HepG2 (cell line): ENCODE results near the gene HAP1. TPM values are rescaled to one million over a fixed set of nuclear protein-coding genes. Genes with fewer than 3 reads are reported as not detected.

Source experiments
- AGO2 ChIP-seq: fragments of 200-400 bp; formaldehyde crosslinking; optimal IDR thresholded peaks from 2 replicates; pipeline ENCODE3; 2017; ENCODE audit warnings: mild to moderate bottlenecking, low read depth, low read length, moderate library complexity
- BRCA1 ChIP-seq: sonication (generic); formaldehyde crosslinking; IDR thresholded peaks from 2 replicates; pipeline ENCODE4 v1.4.0; 2020; ENCODE audit warnings: missing genetic modification reagents
- MEIS2 ChIP-seq: sonication (generic); formaldehyde crosslinking; IDR thresholded peaks from 2 replicates; pipeline ENCODE4 v1.9.0; 2021; ENCODE audit warnings: mild to moderate bottlenecking, missing genetic modification reagents
- MTF2 ChIP-seq: sonication (generic); formaldehyde crosslinking; IDR thresholded peaks from 2 replicates; pipeline ENCODE4 v1.5.0; 2020; ENCODE audit warnings: missing genetic modification reagents, borderline replicate concordance
- NKX3-1 ChIP-seq: sonication (generic); formaldehyde crosslinking; IDR thresholded peaks from 2 replicates; pipeline ENCODE4 v1.5.0; 2020; ENCODE audit warnings: missing genetic modification reagents
- RFXAP ChIP-seq: sonication (generic); formaldehyde crosslinking; IDR thresholded peaks from 2 replicates; pipeline ENCODE4 v1.4.0; 2020; ENCODE audit warnings: missing genetic modification reagents, borderline replicate concordance
- SIN3A ChIP-seq: IDR thresholded peaks from 2 replicates; pipeline ENCODE4 v1.6.1; 2011; ENCODE audit warnings: low read depth, mild to moderate bottlenecking, control low read depth, low read length, borderline replicate concordance
- SRF ChIP-seq: IDR thresholded peaks from 2 replicates; pipeline ENCODE4 v1.6.1; 2011; ENCODE audit warnings: mild to moderate bottlenecking, low read depth, low read length, moderate library complexity
- TSC22D2 ChIP-seq: sonication (generic); formaldehyde crosslinking; IDR thresholded peaks from 2 replicates; pipeline ENCODE4 v1.5.1; 2020; ENCODE audit warnings: missing genetic modification reagents, mild to moderate bottlenecking, borderline replicate concordance
- ZNF331 ChIP-seq: sonication (generic); formaldehyde crosslinking; IDR thresholded peaks from 2 replicates; pipeline ENCODE4 v1.4.0; 2020; ENCODE audit warnings: missing genetic modification reagents
- ZNF335 ChIP-seq: sonication (generic); formaldehyde crosslinking; IDR thresholded peaks from 2 replicates; pipeline ENCODE4 v1.4.0; 2020; ENCODE audit warnings: missing genetic modification reagents
- ZNF343 ChIP-seq: sonication (generic); formaldehyde crosslinking; IDR thresholded peaks from 2 replicates; pipeline ENCODE4 v1.4.0; 2020; ENCODE audit warnings: mild to moderate bottlenecking, missing genetic modification reagents
- ZNF382 ChIP-seq: sonication (generic); formaldehyde crosslinking; IDR thresholded peaks from 2 replicates; pipeline ENCODE4 v1.5.0; 2020; ENCODE audit warnings: missing genetic modification reagents, mild to moderate bottlenecking, borderline replicate concordance
- ZNF510 ChIP-seq: sonication (generic); formaldehyde crosslinking; IDR thresholded peaks from 2 replicates; pipeline ENCODE4 v1.4.0; 2020; ENCODE audit warnings: low read depth, mild to moderate bottlenecking, missing genetic modification reagents
- ZNF543 ChIP-seq: sonication (generic); formaldehyde crosslinking; IDR thresholded peaks from 2 replicates; pipeline ENCODE4 v1.4.0; 2020; ENCODE audit warnings: mild to moderate bottlenecking, missing genetic modification reagents
- ZNF792 ChIP-seq: IDR thresholded peaks from 2 replicates; pipeline ENCODE4 v1.6.1; 2016
- polyA plus RNA-seq, 8 experiments: library from polyadenylated mRNA; depleted of rRNA in 3 of 8; stranded (reverse) in 7 of 8; unstranded in 1 of 8; fragments of >200 nt; fragmentation: Illumina TruSeq in 4 of 8; extraction: Trizol in 4 of 8; gene quantifications; 2 replicates each; pipeline versions ENCODE4 v1.2.1 to v1.2.3, GENCODE V29; 2011 to 2016; ENCODE audit warnings: low read depth in 4 of 8, missing spikeins in 1 of 8, mixed read lengths in 1 of 8; ENCODE audit not compliant: insufficient read depth in 1 of 8
- total RNA-seq, 5 experiments: library from RNA; depleted of rRNA; stranded (reverse); fragments of >200 nt; fragmentation: Illumina TruSeq; extraction: Trizol; gene quantifications; 2 replicates each; pipeline ENCODE4 v1.2.3, GENCODE V29; 2016; ENCODE audit warnings: low read depth in 1 of 5
- TF ChIP-seq, protein P1 (sequence below): sonication (generic); formaldehyde crosslinking; IDR thresholded peaks from 2 replicates; pipeline ENCODE4 v1.4.0; 2020; ENCODE audit warnings: mild to moderate bottlenecking, low read depth, missing genetic modification reagents
- TF ChIP-seq, protein P2 (sequence below): IDR thresholded peaks from 2 replicates; pipeline ENCODE4 v1.6.1; 2018; ENCODE audit warnings: missing genetic modification reagents, mild to moderate bottlenecking, missing compliant biosample characterization
- TF ChIP-seq, protein P3 (sequence below): sonication (generic); formaldehyde crosslinking; IDR thresholded peaks from 2 replicates; pipeline ENCODE4 v1.4.0; 2020; ENCODE audit warnings: low read depth, mild to moderate bottlenecking, missing genetic modification reagents
- TF ChIP-seq, protein P4 (sequence below): IDR thresholded peaks from 2 replicates; pipeline ENCODE4 v1.6.1; 2016; ENCODE audit warnings: low read depth
- TF ChIP-seq, protein P5 (sequence below): sonication (generic); formaldehyde crosslinking; IDR thresholded peaks from 2 replicates; pipeline ENCODE4 v1.8.0; 2022; ENCODE audit warnings: mild to moderate bottlenecking, missing genetic modification reagents, borderline replicate concordance
- TF ChIP-seq, protein P6 (sequence below): sonication (generic); formaldehyde crosslinking; IDR thresholded peaks from 2 replicates; pipeline ENCODE4 v1.5.0; 2020; ENCODE audit warnings: mild to moderate bottlenecking, missing genetic modification reagents

The HAP1 gene
- total and polyA plus RNA-seq, 2 of the 13 experiments (the other 11 are each of a cell fraction or from before 2014, with no cell fraction given): 0.07 TPM

DNA sequence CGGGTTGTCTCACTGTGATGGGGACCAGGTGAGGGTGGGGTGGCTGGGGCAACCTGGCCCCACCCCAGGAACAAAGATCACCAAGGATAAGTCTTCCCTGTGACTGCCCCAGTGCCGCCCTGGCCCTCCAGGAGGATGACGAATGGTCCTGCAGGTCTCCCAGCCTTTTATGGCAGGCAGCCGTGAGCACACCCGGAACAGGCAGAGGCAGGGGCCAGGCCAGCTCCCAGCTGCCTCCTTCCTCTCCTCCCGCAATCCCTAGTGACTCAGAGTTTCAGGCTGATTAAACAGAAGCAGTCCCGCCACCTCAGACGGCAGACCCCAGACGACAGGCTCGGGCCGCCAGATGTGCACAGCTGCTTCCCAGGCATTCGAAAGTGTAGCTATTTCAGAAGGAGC, 38.7 kb upstream of the HAP1 start (continued):
- peak; percentile 93 for TF ChIP-seq SRF
- TF ChIP-seq, protein P1, sequence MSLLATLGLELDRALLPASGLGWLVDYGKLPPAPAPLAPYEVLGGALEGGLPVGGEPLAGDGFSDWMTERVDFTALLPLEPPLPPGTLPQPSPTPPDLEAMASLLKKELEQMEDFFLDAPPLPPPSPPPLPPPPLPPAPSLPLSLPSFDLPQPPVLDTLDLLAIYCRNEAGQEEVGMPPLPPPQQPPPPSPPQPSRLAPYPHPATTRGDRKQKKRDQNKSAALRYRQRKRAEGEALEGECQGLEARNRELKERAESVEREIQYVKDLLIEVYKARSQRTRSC (CRISPR knock-in tag): no peak
- TF ChIP-seq, protein P2, sequence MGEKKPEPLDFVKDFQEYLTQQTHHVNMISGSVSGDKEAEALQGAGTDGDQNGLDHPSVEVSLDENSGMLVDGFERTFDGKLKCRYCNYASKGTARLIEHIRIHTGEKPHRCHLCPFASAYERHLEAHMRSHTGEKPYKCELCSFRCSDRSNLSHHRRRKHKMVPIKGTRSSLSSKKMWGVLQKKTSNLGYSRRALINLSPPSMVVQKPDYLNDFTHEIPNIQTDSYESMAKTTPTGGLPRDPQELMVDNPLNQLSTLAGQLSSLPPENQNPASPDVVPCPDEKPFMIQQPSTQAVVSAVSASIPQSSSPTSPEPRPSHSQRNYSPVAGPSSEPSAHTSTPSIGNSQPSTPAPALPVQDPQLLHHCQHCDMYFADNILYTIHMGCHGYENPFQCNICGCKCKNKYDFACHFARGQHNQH: 0 out of 2 replicates have a peak, but pooled peaks have one; percentile 24
- TF ChIP-seq MTF2 (CRISPR knock-in tag): peak; percentile 57; the same call in 1 of the 2 replicates
- peak; percentile 67 for TF ChIP-seq AGO2
- TF ChIP-seq TSC22D2: no peak
- TF ChIP-seq ZNF382 (CRISPR knock-in tag): no peak
- TF ChIP-seq ZNF335 (CRISPR knock-in tag): 0 out of 2 replicates have a peak, but pooled peaks have one; percentile 18
- TF ChIP-seq, protein P3, sequence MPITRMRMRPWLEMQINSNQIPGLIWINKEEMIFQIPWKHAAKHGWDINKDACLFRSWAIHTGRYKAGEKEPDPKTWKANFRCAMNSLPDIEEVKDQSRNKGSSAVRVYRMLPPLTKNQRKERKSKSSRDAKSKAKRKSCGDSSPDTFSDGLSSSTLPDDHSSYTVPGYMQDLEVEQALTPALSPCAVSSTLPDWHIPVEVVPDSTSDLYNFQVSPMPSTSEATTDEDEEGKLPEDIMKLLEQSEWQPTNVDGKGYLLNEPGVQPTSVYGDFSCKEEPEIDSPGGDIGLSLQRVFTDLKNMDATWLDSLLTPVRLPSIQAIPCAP: 0 out of 2 replicates have a peak, but pooled peaks have one; percentile 64
- peak; percentile 62; the same call in 1 of the 2 replicates for TF ChIP-seq SIN3A
- no peak for TF ChIP-seq NKX3-1
- peak; percentile 22; the same call in 1 of the 2 replicates for TF ChIP-seq ZNF792
- TF ChIP-seq RFXAP (CRISPR knock-in tag): no peak
- TF ChIP-seq ZNF510 (CRISPR knock-in tag): peak; percentile 82; the same call in 1 of the 2 replicates
- TF ChIP-seq BRCA1 (CRISPR knock-in tag): no peak
- TF ChIP-seq, protein P4, sequence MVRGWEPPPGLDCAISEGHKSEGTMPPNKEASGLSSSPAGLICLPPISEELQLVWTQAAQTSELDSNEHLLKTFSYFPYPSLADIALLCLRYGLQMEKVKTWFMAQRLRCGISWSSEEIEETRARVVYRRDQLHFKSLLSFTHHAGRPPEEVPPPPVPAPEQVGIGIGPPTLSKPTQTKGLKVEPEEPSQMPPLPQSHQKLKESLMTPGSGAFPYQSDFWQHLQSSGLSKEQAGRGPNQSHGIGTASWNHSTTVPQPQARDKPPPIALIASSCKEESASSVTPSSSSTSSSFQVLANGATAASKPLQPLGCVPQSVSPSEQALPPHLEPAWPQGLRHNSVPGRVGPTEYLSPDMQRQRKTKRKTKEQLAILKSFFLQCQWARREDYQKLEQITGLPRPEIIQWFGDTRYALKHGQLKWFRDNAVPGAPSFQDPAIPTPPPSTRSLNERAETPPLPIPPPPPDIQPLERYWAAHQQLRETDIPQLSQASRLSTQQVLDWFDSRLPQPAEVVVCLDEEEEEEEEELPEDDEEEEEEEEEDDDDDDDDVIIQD (CRISPR knock-in tag): no peak
- 0 out of 2 replicates have a peak, but pooled peaks have one; percentile 41 for TF ChIP-seq MEIS2 (CRISPR knock-in tag)
- peak; percentile 55 for TF ChIP-seq ZNF343 (CRISPR knock-in tag)
- 0 out of 2 replicates have a peak, but pooled peaks have one; percentile 60 for TF ChIP-seq ZNF543 (CRISPR knock-in tag)
- TF ChIP-seq, protein P5, sequence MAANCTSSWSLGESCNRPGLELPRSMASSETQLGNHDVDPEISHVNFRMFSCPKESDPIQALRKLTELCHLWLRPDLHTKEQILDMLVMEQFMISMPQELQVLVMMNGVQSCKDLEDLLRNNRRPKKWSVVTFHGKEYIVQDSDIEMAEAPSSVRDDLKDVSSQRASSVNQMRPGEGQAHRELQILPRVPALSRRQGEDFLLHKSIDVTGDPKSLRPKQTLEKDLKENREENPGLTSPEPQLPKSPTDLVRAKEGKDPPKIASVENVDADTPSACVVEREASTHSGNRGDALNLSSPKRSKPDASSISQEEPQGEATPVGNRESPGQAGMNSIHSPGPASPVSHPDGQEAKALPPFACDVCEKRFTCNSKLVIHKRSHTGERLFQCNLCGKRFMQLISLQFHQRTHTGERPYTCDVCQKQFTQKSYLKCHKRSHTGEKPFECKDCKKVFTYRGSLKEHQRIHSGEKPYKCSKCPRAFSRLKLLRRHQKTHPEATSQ (CRISPR knock-in tag): 0 out of 2 replicates have a peak, but pooled peaks have one; percentile 64
- TF ChIP-seq, protein P6, sequence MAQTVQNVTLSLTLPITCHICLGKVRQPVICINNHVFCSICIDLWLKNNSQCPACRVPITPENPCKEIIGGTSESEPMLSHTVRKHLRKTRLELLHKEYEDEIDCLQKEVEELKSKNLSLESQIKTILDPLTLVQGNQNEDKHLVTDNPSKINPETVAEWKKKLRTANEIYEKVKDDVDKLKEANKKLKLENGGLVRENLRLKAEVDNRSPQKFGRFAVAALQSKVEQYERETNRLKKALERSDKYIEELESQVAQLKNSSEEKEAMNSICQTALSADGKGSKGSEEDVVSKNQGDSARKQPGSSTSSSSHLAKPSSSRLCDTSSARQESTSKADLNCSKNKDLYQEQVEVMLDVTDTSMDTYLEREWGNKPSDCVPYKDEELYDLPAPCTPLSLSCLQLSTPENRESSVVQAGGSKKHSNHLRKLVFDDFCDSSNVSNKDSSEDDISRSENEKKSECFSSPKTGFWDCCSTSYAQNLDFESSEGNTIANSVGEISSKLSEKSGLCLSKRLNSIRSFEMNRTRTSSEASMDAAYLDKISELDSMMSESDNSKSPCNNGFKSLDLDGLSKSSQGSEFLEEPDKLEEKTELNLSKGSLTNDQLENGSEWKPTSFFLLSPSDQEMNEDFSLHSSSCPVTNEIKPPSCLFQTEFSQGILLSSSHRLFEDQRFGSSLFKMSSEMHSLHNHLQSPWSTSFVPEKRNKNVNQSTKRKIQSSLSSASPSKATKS (CRISPR knock-in tag): no peak
- no peak; the same call in 1 of the 2 replicates for TF ChIP-seq ZNF331 (CRISPR knock-in tag)
